Measurements from ENCODE around the gene WNT5A.

DNA sequence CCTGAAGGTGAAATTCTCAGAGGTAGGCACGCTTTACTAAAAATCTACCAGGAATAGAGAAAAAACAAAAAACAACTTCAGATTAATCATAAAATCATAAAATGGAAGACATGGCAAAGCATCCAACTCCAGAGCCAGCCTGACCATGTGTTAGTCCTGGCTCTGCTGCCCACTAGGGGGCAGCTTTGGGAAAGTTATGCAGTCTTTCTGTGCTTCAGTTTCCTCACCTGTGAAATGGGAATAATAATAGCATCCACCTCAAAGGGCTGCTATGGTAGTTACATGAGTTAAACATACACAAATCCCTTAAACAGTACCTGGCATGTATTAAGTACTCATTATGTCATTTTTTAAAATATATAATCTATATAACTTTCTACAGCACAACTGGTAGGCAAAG is 52.3 kb downstream of the WNT5A start:
- TF ChIP-seq CTCF (IDR thresholded peaks at IDR 0.05) (peak in 6 of 7 experiments; percentile 32 to 52 (median 44)), POLR2A (IDR thresholded peaks at IDR 0.05) (no peak)

Data from body of pancreas (tissue), 4 donors.